HepG2 (cell line): ENCODE data around the gene RGR. TPM values are rescaled to one million over a fixed set of nuclear protein-coding genes. Genes with fewer than 3 reads are reported as not detected.

ENCODE experiments used
- ATAC-seq: fragments of 200-7000 bp; cut with Tn5 transposase; 3 replicates; pipeline ENCODE4 v1.9.1; 2020; ENCODE audit warnings: mild to moderate bottlenecking, moderate library complexity
- BruUV-seq: library from RNA; stranded (reverse); fragments of 400-500 nt; replicated peaks from 2 replicates; lab custom pipeline; 2021; lab: Mats Ljungman, UMichigan
- CTCF ChIA-PET: fragments of 300-600 bp; formaldehyde crosslinking; extraction: SDS; loops from one replicate; lab custom pipeline; 2021; ENCODE audit warnings: low total read pairs, inconsistent platforms, low intra/inter-chr PET ratio; lab: Yijun Ruan, JAX
- POLR2A ChIA-PET: fragments of 350-600 bp; sonication (Branson Sonifier 250); formaldehyde crosslinking; loops from one replicate; lab custom pipeline; 2020; ENCODE audit warnings: antibody characterized with exemption, inconsistent platforms; lab: Yijun Ruan, JAX
- DNase-seq: peaks from one replicate; pipeline ENCODE4 v3.0.0-alpha.2; 2015; ENCODE audit warnings: low spot score
- FAIRE-seq: peaks from 3 replicates; lab custom pipeline; 2011; peaks lifted over from hg19 to GRCh38; lab: Jason Lieb, UNC
- H2AFZ ChIP-seq: one replicate; pipeline ENCODE4 v1.6.1; 2011; ENCODE audit warnings: low read length, inconsistent platforms
- H3K27ac ChIP-seq: fragments of 300-600 bp; 3 replicates; pipeline ENCODE4 v1.8.0; 2011; ENCODE audit warnings: mixed run types, mild to moderate bottlenecking, mixed read lengths, low read length, inconsistent platforms; ENCODE audit not compliant: insufficient read depth; ENCODE audit errors: extremely low read length
- H3K27me3 ChIP-seq, 2 experiments: fragments of 200-600 bp in 1 of 2; 2 replicates in 1 of 2; 3 replicates in 1 of 2; pipeline versions ENCODE4 v1.6.0 to v1.8.0; 2011; ENCODE audit warnings: low read length in 2 of 2, mild to moderate bottlenecking in 2 of 2, moderate library complexity in 2 of 2, inconsistent platforms in 1 of 2; ENCODE audit not compliant: insufficient read depth in 2 of 2, control insufficient read depth in 1 of 2
- H3K36me3 ChIP-seq, 2 experiments: fragments of 200-600 bp in 1 of 2; replicated peaks in 1 of 2; 2 replicates in 1 of 2; 3 replicates in 1 of 2; pipeline versions ENCODE4 v1.5.1 to v1.8.0; 2011; ENCODE audit warnings: low read length in 2 of 2, inconsistent platforms in 1 of 2; ENCODE audit not compliant: insufficient read depth in 2 of 2, control insufficient read depth in 1 of 2
- H3K4me1 ChIP-seq: 2 replicates; pipeline ENCODE4 v1.5.1; 2012; ENCODE audit warnings: low read length, inconsistent platforms; ENCODE audit not compliant: insufficient read depth
- H3K4me2 ChIP-seq: 2 replicates; pipeline ENCODE4 v1.6.0; 2011; ENCODE audit warnings: low read depth, low read length, inconsistent platforms
- H3K4me3 ChIP-seq, 3 experiments: fragments of 200-600 bp in 1 of 3; sonication (generic), shearing (Covaris generic) in 1 of 3; replicated peaks in 1 of 3; 2 replicates each; pipeline ENCODE4 v1.5.1; 2011 to 2016; ENCODE audit warnings: low read length in 3 of 3, inconsistent platforms in 2 of 3, low read depth in 2 of 3, mild to moderate bottlenecking in 2 of 3, control low read depth in 1 of 3, mixed read lengths in 1 of 3; ENCODE audit not compliant: insufficient read depth in 1 of 3
- H3K79me2 ChIP-seq: one replicate; pipeline ENCODE4 v1.6.1; 2011; ENCODE audit warnings: low read length, inconsistent platforms; ENCODE audit not compliant: insufficient read depth
- H3K9ac ChIP-seq: 2 replicates; pipeline ENCODE4 v1.6.0; 2011; ENCODE audit warnings: mild to moderate bottlenecking, low read depth, low read length, inconsistent platforms; ENCODE audit not compliant: insufficient read depth
- H3K9me3 ChIP-seq: 2 replicates; pipeline ENCODE4 v1.5.1; 2012; ENCODE audit warnings: mild to moderate bottlenecking, low read length
- H4K20me1 ChIP-seq: 2 replicates; pipeline ENCODE4 v1.6.0; 2011; ENCODE audit warnings: inconsistent platforms, mild to moderate bottlenecking, low read length, moderate library complexity; ENCODE audit not compliant: insufficient read depth
- FOXP1 ChIP-seq, 2 experiments: fragments of 450-650 bp in 1 of 2; IDR thresholded peaks; 2 replicates each; pipeline ENCODE4 v1.6.1; 2017 to 2018; ENCODE audit warnings: antibody characterized with exemption in 1 of 2
- HNRNPLL ChIP-seq: fragments of 200-400 bp; formaldehyde crosslinking; IDR thresholded peaks from 2 replicates; pipeline ENCODE4 v1.6.1; 2017; ENCODE audit warnings: mild to moderate bottlenecking, low read depth, low read length; ENCODE audit not compliant: poor library complexity, severe bottlenecking
- KAT7 ChIP-seq: IDR thresholded peaks from 2 replicates; pipeline ENCODE4 v1.6.1; 2018; ENCODE audit warnings: borderline replicate concordance, missing compliant biosample characterization
- RBFOX2 ChIP-seq: fragments of 200-400 bp; formaldehyde crosslinking; IDR thresholded peaks from 2 replicates; pipeline ENCODE4 v1.6.1; 2017; ENCODE audit warnings: low read depth, mild to moderate bottlenecking, low read length
- ZNF274 ChIP-seq: sonication (generic); formaldehyde crosslinking; IDR thresholded peaks from 2 replicates; pipeline ENCODE4 v1.5.1; 2020; ENCODE audit warnings: mild to moderate bottlenecking, missing genetic modification reagents
- ZNF512 ChIP-seq: sonication (generic); formaldehyde crosslinking; IDR thresholded peaks from 2 replicates; pipeline ENCODE4 v1.4.0; 2020; ENCODE audit warnings: mild to moderate bottlenecking, missing genetic modification reagents
- ZNF543 ChIP-seq: sonication (generic); formaldehyde crosslinking; IDR thresholded peaks from 2 replicates; pipeline ENCODE4 v1.4.0; 2020; ENCODE audit warnings: mild to moderate bottlenecking, missing genetic modification reagents
- WGBS: methylation state at CpG from one replicate; pipeline ENCODE4 v1.1.6; 2017; ENCODE audit warnings: low lambda C conversion rate; 5-methylcytosine and 5-hydroxymethylcytosine counted together
- in situ Hi-C: cut with HindIII; loops from 2 replicates; pipeline ENCODE4 v1.10.0; 2017; ENCODE audit warnings: low pct_unique_long_range_greater_than_20kb; ENCODE audit not compliant: extremely low pct_ligation_motif_present
- intact Hi-C: fragments of 100-400 bp; cut with micrococcal nuclease; formaldehyde crosslinking; loops from one replicate; pipeline ENCODE4 v1.10.0; 2022; ENCODE audit not compliant: unreplicated experiment
- polyA plus RNA-seq, 8 experiments: library from polyadenylated mRNA; depleted of rRNA in 3 of 8; stranded (reverse) in 7 of 8; unstranded in 1 of 8; fragments of >200 nt; fragmentation: Illumina TruSeq in 4 of 8; extraction: Trizol in 4 of 8; gene quantifications; 2 replicates each; pipeline versions ENCODE4 v1.2.1 to v1.2.3, GENCODE V29; 2011 to 2016; ENCODE audit warnings: low read depth in 4 of 8, missing spikeins in 1 of 8, mixed read lengths in 1 of 8; ENCODE audit not compliant: insufficient read depth in 1 of 8
- total RNA-seq, 5 experiments: library from RNA; depleted of rRNA; stranded (reverse); fragments of >200 nt; fragmentation: Illumina TruSeq; extraction: Trizol; gene quantifications; 2 replicates each; pipeline ENCODE4 v1.2.3, GENCODE V29; 2016; ENCODE audit warnings: low read depth in 1 of 5

Gene RGR
- total and polyA plus RNA-seq, 2 of the 13 experiments (the other 11 are each of a cell fraction or from before 2014, with no cell fraction given): 0.69 to 0.71 TPM

DNA sequence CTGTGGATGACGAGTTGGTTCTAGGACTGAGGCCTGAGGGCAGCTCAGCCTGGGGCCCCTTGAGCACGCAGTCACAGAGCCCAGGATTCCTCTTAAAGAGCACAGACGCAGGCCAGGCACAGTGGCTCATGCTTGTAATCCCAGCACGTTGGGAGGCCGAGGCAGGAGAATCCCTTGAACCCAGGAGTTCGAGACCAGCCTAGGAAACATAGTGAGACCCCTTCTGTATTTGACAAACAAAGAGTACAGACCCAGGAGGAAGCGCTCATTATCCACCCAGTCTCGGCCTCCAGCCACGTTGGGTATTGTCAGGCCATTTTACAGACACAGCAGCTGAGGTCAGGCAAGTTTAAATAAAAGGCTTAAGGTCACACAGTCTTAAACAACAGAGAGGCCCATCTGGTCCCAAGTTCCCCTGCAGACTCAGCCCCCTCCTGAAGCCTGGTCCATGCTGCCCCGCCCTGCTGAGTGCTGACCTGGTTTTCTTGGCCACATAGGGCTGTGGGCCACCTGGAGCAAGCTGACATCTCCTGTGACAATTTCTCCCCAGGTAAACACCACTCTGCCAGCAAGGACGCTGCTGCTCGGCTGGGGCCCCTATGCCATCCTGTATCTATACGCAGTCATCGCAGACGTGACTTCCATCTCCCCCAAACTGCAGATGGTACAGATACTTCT lies 12.6 kb downstream of the RGR start:
- H3K27me3 ChIP-seq: peaks cover 2 to 6% of the 10 kb centered on the region in 2 experiments; a peak in 4 of 5 replicates
- no peaks in the 10 kb centered on the region for H3K9me3 ChIP-seq
- ATAC-seq: no peak; the same call in 2 of the 3 replicates
- no peak for FAIRE-seq
- WGBS: 74% methylated on average over 10 of the region's 15 CpGs
- ChIA-PET CTCF (no interaction called here), POLR2A (no interaction called here)
- no peak for DNase-seq
- intact Hi-C loops (loop anchor here (1.0 kb wide), 1 partner anchor 28 kb away; no protein-coding TSS in a partner anchor), in situ Hi-C loops (no loop called here)
- no peak overlapping the region for H3K27ac ChIP-seq
- peaks cover 9% of the 10 kb centered on the region for H3K4me1 ChIP-seq
- H3K36me3 ChIP-seq: no peaks in the 10 kb centered on the region
- peak overlapping the region; percentile 50; the same call in 1 of the 2 replicates for H3K4me2 ChIP-seq
- no TSS peak for BruUV-seq
- H3K9ac ChIP-seq: no peak overlapping the region
- no peak for TF ChIP-seq RBFOX2
- TF ChIP-seq ZNF543 (CRISPR knock-in tag): no peak
- TF ChIP-seq ZNF512 (CRISPR knock-in tag): no peak
- TF ChIP-seq ZNF274: no peak
- no peak for TF ChIP-seq KAT7 (CRISPR knock-in tag)
- TF ChIP-seq FOXP1 (IDR thresholded peaks at IDR 0.05): no peak
- TF ChIP-seq FOXP1 (CRISPR knock-in tag; IDR thresholded peaks at IDR 0.05): no peak
- TF ChIP-seq HNRNPLL: peak; percentile 8
- no peaks in the 10 kb centered on the region for H4K20me1 ChIP-seq
- H3K79me2 ChIP-seq: no peaks in the 10 kb centered on the region
- no peak overlapping the region for H2AFZ ChIP-seq
- H3K4me3 ChIP-seq: 0 out of 6 replicates have a peak overlapping the region, but pooled peaks of 1 of the 3 experiments have one; percentile 50
